GM21576 (cell line): Measurements from ENCODE around the gene AGA.

Experiments used
- ATAC-seq: cut with Tn5 transposase; IDR thresholded peaks from one replicate; pipeline ENCODE4 v1.9.1; 2021; ENCODE audit warnings: mild to moderate bottlenecking, moderate library complexity; ENCODE audit not compliant: unreplicated experiment

The AGA gene

GRCh38 chr4:177441803-177442622 is at the start of gene AGA:
TSS of gene AGA (minus strand) at chr4:177442437. CDS start at chr4:177442375, 62 bp downstream.
- ATAC-seq, result peak; percentile 88

GRCh38 chr4:177492022-177492421 is 49.8 kb upstream of the AGA start:
- ATAC-seq, result no peak

GRCh38 chr4:177490769-177491168 is 48.5 kb upstream of the AGA start:
- ATAC-seq, result no peak

GRCh38 chr4:177489471-177490246 is 47.4 kb upstream of the AGA start:
- no peak for ATAC-seq

- ATAC-seq, result no peak
Observed at GRCh38 chr4:177487977-177488376, 45.7 kb upstream of the AGA start.

- no peak for ATAC-seq
Observed at GRCh38 chr4:177485528-177485927, 43.3 kb upstream of the AGA start.

- no peak for ATAC-seq
Observed at GRCh38 chr4:177484613-177485021, 42.4 kb upstream of the AGA start.

- ATAC-seq, result no peak
Observed at GRCh38 chr4:177483760-177484159, 41.5 kb upstream of the AGA start.

- no peak for ATAC-seq
Observed at GRCh38 chr4:177483271-177483670, 41.0 kb upstream of the AGA start.

- ATAC-seq, result no peak
Observed at GRCh38 chr4:177482367-177482766, 40.1 kb upstream of the AGA start.

- no peak for ATAC-seq
Observed at GRCh38 chr4:177480795-177481194, 38.6 kb upstream of the AGA start.

- no peak for ATAC-seq
Observed at GRCh38 chr4:177479063-177479462, 36.8 kb upstream of the AGA start.

- ATAC-seq, result no peak
Observed at GRCh38 chr4:177478496-177478895, 36.3 kb upstream of the AGA start.

- ATAC-seq, result no peak
Observed at GRCh38 chr4:177473991-177474390, 31.8 kb upstream of the AGA start.

- no peak for ATAC-seq
Observed at GRCh38 chr4:177464026-177464425, 21.8 kb upstream of the AGA start.

- ATAC-seq, result no peak
Observed at GRCh38 chr4:177461606-177462005, 19.4 kb upstream of the AGA start.

- no peak for ATAC-seq
Observed at GRCh38 chr4:177460460-177460859, 18.2 kb upstream of the AGA start.

- ATAC-seq, result no peak
Observed at GRCh38 chr4:177455561-177455970, 13.3 kb upstream of the AGA start.

GRCh38 chr4:177453116-177453515 is 10.9 kb upstream of the AGA start:
- no peak for ATAC-seq

- ATAC-seq, result no peak
Observed at GRCh38 chr4:177451108-177451500, 8.9 kb upstream of the AGA start.

GRCh38 chr4:177450426-177451107 is 8.3 kb upstream of the AGA start:
- no peak for ATAC-seq

- ATAC-seq, result no peak
Observed at GRCh38 chr4:177448850-177449249, 6.6 kb upstream of the AGA start.
